GM21367 (cell line): Measurements from ENCODE around the gene TTI1.

Source experiments
- ATAC-seq: cut with Tn5 transposase; IDR thresholded peaks from one replicate; pipeline ENCODE4 v1.9.1; 2021; ENCODE audit not compliant: unreplicated experiment

TTI1 gene

DNA sequence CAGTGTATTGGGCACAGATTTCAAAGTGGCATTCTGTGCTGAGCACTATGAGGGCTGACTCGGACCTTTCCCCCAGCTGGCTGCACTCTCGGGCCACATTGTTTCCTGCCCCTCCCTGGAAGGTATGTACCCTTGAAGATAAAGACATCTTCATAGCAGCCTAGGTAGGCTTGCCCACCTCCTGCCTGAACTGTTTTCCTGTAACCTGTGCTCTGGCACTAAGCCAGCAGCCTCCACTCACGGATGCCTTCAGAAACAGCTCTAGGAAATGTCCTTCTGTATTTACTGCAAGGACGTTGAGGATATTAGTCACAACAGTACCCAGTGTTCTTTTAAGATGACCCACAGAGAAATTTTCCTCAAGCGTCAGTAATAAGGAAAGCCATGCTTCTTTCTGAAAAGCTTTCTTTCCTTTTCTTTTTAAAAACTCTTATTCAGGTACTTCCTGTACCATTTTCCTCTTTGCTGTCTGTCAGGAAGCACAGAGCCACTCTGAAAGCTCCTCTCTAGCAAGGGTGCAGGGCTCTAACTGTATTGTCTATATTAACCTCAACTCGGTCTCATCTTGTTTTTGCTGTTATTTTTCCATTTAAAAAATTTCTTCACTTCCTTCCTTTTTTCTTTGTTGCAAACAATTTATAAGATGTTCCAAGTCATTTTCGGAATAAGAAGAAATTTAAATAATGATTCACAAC lies 43.5 kb downstream of the TTI1 start:
- ATAC-seq: no peak

GRCh38 chr20:37988306-37988954 lies 44.8 kb downstream of the TTI1 start:
- ATAC-seq: no peak

- no peak for ATAC-seq
Measured at GRCh38 chr20:37987602-37988290, 45.5 kb downstream of the TTI1 start.

GRCh38 chr20:37986873-37987601 lies 46.2 kb downstream of the TTI1 start:
- no peak for ATAC-seq

GRCh38 chr20:37986044-37986858 lies 47.0 kb downstream of the TTI1 start:
- ATAC-seq: no peak

GRCh38 chr20:37984018-37984785 lies 49.1 kb downstream of the TTI1 start:
- ATAC-seq: no peak

- no peak for ATAC-seq
Measured at GRCh38 chr20:37983286-37983685, 50.0 kb downstream of the TTI1 start.

DNA sequence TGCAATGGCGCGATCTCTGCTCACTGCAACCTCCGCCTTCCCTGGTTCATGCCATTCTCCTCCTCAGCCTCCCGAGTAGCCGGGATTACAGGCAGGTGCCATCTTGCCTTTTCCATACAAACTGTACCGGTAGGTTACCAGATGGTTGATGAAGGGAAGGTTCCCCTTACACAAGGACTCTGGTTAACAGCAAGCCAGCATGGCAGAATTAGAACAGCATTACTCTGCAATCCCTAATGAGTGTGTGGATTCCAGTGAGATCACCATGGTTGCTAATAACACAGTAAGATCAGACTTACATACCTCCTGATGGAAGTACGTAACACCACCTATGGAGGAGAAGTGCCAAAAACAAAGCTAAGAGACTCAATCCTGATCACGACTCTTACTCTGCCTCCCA lies 51.7 kb downstream of the TTI1 start:
- no peak for ATAC-seq

DNA sequence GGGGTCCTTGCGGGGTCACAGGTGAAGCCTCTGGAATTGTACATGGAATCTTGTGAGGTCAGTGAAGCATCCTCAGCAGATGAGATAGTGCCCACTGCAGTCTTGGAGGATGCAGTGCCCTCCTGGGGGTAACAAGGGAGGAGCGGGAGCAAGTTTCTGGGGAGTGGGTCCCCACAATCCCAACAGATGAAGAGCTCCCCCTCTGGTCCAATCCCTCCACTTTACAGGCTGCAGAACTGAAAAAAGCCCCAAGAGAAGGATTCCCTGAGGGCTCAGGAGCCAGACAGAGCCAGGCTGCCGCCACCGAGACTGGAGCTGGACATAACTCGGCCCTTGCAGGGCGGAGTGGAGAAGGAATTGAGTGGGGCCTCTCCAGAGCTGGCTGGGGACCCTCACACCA lies 52.4 kb downstream of the TTI1 start:
- ATAC-seq: no peak

- ATAC-seq: no peak
Measured at GRCh38 chr20:37980383-37980782, 52.9 kb downstream of the TTI1 start.

- no peak for ATAC-seq
Measured at GRCh38 chr20:37979021-37979985, 54.0 kb downstream of the TTI1 start.

GRCh38 chr20:37977786-37978185 lies 55.5 kb downstream of the TTI1 start:
- no peak for ATAC-seq

DNA sequence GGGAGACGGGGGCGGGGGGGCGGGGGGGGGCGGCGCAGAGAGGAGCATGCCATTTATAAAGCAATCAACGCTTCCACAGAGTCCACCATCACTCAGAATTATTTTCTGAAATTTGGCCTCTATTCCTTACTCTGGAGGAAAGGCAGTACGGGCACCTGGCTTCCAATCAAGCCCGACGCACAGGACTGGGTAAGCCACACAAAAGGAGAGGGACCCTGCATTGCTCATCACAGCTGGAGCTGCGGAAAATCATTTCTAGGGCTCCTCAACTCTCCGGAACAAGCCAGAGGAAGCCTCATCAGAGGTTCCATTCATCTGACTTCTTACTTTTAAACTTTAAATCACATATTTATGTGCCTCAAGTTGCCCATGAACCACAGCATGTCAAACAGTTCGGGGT lies 55.9 kb downstream of the TTI1 start:
- no peak for ATAC-seq

- no peak for ATAC-seq
Measured at GRCh38 chr20:37976887-37977286, 56.4 kb downstream of the TTI1 start.

DNA sequence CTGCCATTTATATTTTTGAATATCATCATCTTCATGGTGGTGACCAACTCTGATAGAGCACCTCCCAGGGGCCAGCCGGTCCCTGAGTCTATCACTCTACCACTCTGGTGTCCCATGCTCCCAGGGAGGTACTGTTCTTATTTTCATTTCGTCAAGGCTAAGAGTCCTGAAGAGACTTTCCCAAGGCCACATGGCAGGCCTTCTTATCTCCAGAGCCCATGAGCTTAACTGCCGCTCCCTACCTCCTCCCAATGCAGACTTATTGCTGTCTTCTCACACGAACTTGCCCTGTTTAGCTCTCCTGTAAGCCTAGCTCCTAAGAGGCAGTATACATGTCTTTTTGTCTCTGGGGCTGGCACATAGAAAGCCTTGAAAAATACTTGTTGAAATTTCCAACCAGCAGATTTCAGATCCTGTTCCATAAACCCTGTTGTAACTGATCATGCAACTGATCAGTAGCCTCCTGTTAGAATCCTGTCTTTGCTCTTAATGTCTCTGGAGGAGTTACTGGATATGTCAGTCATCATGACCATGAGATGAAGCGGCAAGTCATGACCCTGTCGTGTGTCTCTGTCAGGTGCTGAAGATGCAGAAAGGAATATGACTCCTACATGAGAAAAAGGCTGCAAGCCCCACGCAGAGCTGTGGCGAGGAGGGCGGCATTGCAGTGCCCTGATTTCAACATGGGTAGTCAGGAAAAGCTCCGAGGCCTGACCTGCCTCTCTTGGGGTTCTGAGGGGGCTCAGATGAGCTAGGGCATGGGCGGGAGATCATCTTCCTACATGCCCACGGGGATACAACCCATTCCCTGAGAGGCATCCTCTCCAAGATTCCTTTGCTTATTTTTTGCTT lies 60.0 kb downstream of the TTI1 start:
- ATAC-seq: no peak

DNA sequence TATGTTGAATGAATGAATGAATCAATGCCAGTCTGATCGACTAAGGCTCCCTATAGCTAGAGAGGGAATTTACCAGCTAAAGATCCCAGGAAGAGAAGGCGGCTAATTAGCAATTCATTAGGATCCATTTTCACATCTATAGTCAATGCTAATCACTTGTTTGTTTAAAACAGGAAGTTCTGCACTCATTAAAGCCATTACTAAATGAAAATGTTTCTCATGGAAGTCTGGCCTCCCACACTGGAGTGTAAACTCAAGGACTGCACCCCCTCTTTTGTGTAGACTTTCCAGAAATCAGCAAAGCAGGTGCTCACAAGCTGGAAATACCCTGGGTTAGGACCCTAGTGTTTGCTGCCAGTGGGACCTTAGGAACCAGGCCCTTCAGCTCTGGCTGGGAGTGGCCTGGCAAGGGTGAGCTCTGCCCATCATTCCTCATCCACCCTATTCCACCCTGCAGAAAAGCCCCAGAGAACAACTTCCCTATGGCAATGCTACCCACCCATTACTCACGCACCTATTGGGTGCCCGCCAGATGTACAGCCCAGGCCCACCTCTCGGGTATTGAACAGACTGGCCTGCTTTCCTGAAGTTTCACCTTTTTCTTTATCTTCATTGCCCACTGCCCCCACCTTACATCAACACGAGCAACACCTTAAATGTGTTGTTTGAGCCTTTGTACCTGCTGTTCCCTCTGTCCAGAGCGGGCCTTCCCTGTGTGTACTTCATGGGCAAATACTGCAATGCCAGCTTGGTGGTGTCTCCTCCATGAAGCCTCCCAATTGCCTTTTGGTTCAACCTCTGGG lies 60.8 kb downstream of the TTI1 start:
- ATAC-seq: no peak

- ATAC-seq: no peak
Measured at GRCh38 chr20:37971561-37972127, 61.6 kb downstream of the TTI1 start.
